NOMO-1 (cell line): ENCODE results near the gene CMKLR1.

Source experiments
- DNase-seq, 2 experiments: peaks; one replicate each; lab custom pipeline; 2025; ENCODE audit not compliant: unreplicated experiment in 2 of 2; lab: John Stamatoyannopoulos, UW

CMKLR1 gene

DNA sequence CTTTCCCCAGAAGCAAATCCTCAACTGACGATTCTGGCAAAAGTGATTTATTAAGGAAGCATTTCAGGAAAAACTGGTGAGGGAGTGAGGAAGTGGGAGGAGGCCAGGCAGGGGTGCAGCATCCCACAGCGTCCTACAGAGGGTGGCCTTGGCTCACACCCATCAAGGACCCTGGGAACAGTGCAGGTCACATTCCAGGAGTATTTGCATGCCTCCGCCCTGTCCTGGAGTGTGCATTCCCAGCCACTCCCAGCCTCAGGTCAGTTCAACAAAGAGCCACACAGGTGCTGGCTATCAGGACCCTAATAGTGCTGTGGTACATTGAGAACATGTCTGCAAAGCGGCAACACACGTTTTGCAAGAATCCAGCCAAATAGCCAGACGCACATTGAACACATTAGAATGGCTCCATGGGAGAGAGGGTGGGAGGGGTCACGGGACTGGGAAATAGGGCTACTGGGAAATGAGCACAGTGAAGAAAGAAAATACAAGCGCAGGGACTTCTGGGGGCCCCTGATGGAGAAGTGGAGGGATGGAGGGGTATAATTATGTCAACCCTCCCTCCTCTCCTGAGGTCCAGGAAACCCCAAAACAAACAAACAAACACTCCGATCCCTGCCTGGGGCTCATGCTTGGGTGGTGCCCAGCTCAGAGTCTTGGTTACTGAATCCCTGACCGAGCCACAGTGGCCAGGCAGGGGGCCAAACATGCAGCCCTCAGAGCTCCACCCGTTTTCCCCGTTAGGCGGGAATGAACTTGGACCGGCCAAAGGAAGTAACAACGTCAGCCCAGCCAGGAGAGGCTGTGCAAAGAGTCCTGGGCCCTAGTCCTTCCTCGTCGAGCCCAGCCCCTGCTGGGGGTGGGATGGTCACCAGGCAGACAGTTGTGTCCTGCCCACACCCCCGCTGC lies 36.5 kb downstream of the CMKLR1 start:
- DNase-seq, result no peak

DNA sequence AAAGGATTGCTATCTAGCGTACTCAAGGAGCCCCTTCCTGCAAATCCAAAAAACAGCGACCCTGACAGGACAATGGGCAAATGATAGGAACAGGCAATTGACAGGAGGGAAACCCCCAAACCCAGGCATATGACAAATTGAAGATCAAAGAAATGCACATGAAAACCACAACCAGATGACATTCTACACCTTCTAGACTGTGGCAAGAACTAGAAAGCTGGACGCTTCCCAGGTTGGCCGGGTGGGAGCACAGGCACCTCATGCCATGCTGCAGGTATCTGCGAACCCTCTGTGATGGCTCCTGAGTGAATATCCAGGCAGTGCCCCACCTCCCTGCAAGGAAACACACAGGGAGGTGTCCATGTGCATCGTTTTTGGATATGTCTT lies 37.1 kb downstream of the CMKLR1 start:
- no peak for DNase-seq

DNA sequence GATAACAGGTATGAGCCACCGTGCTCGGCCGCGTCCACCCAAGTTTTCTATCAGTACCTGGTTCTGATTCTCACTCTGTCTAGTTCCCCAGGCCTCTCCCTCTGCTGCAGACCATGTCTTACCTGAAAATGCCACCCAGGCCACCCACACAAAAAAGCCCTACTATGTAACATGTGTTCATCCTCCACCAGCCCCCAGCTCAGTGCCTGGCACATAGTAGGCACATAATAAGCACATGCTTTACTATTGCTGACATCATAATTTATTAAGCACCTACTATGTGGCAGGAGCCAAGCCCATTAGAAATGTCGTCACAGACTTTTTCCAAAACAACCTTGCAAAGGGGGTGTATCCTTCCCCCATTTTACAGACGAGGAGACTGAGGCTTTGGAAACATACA lies 37.8 kb downstream of the CMKLR1 start:
- no peak for DNase-seq

DNA sequence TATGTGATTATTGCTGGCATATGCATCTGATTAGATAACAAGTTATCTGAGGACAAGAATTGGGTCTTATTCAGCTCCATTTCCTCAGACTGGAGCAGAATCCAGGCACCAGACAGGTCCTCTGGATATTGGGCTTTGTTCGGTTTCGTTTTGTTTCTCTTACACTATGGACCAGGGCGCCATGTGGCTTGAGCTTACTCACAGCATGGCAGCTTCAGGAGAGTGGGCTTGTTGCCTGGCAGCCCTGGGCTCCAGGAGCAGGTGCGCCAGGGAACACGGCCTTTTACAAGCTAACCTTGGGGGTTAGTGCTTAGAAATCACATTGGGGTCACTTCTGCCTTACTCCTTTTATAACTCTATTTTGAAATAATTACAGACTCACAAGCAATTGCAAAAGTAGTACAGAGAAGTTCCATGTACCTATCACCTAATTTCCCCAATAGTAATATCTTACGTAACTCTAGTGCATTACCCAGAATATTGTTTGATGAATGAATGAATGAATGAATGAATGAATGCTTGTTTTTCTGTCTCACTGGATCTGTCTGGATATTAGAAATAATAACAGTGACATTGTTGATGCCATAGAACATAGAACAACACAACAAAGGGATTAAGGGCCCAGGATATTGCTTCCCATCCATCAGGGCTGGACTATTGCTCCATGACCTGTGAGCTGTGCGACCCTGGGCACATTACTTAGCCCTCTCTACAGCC lies 39.0 kb downstream of the CMKLR1 start:
- DNase-seq, result no peak

DNA sequence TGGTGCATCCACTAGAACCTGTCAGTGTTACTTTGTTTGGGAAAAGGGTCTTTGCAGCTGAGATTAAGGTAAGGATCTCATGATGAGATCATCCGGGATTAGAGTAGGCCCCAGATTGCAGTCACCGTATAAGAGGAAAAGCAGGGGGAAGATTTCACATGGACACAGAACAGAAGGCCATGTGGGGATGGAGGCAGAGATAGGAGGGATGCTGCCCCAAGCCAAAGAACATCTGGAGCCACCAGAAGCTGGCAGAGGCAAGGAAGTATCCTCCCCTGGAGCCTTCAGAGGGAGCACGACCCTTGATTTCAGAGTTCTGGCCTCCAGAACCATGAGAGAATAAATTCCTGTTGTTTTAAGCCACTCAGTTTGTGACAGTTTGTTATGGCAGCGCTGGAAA lies 39.6 kb downstream of the CMKLR1 start:
- no peak for DNase-seq

DNA sequence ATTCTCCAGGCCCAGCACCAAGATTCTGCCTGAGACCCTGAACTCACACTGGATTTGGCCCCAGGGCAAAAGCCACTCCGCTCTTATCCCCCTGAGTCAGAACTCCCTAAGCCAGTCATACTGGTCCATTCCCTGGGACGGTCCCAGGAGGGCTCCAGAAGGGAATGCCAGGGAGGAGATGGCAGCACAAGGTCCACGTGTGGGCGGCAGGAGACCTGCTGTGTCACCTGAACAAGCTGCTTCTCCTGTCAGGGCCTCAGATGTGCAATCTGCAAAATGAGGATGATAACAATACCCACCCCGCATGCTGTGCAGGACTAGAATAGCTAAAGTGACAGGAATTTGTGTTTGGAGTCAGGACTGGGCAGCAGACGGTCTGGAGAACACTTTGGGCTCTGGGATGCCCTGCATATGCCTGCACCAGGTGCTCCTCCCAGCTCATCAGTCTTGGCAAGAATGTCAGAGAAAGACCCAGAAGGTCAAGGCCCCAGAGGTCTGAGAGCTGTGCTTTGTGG lies 40.3 kb downstream of the CMKLR1 start:
- no peak for DNase-seq

DNA sequence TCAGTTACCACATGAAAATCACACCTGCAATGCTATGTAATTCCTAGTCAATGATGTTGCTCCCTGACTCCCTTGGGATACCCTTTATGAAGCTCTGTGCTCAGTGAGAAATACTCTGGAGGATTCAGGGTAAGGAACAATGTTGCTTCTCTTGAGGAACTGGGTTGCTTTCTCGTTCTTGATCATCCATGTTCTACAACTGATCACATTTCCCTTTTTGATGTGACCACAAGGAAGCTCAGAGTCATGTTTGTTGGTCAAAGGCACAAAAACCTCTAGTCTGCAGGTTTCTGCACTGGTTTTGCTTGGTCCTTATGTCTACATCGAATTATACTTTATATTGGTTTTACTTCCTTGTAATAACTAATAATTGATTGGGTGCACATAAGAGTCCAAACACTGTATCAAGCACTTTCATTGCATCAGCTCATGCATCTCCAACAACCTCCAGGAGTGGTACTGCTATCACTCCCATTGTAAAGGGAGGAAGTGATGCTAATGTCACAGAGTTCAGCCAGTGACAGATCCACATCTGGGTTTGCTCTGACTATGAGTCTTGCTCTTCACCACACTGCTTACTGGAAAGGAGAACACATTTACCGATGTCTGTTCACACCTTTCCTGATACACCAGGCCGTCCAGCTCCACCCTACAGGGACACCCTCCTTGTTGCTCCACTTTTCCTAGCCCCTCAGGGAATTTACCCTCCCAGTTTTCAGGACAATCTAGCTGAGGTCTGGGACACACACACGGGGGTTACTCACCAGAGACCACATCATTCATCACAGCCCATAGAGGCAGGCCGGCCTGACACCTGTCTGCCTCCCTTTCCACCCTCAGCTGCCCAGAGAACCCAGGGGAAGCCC lies 41.0 kb downstream of the CMKLR1 start:
- peak in 1 of 2 experiments; percentile 14 for DNase-seq

DNA sequence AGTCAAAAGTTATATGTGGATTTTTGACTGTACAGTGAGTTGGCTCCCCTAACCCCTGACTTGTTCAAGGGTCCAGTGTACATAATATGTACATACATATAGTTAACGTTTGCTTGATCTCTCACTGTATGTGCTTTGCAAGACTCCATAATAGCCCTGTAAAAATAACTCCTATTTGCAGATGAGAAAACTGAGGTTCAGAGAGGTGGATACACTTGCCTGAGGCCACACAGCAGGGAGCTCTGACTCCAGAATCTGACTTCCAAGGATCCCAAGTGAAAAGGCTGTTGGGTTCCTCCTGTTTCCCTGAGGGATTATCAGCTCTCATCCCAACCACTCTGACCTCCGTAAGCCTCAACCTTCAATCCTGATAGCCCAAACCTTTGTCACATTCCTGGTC lies 41.7 kb downstream of the CMKLR1 start:
- DNase-seq, result no peak

DNA sequence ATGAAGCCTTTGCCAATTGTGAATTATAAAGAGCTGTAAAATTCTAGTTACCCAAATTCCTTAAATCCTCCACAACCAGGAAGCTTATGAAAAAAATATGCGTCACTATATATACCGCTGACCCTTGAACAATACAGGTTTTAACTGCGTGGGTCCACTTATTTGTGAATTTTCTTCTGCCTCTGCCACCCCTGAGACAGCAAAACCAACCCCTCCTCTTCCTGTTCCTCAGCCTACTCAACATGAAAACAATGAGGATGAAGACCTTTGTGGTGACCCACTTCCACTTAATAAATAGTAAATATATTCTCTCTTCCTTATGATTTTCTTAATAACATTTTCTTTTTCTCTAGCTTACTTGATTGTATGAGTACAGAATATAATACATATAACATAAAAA lies 42.2 kb downstream of the CMKLR1 start:
- DNase-seq, result no peak

DNA sequence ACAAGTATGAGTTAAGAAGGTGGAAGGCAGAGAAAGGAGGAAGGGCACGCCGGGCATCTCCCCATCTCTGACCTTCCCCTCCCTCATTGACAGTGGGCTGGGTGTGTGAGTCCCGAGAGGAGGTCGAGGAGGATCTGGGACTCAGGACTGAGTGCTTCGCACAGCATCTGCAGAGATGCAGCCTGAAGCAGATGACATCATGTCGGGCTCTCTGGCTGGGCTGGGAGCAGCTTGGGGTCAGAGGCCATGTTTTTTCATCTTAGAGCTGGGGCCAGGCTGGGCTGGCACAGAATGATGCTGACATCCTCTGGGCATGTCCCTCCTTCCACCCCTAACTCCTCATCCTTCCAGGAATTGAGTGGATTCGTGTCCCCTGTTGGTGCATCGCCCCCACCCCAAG lies 43.5 kb downstream of the CMKLR1 start:
- DNase-seq, result no peak

DNA sequence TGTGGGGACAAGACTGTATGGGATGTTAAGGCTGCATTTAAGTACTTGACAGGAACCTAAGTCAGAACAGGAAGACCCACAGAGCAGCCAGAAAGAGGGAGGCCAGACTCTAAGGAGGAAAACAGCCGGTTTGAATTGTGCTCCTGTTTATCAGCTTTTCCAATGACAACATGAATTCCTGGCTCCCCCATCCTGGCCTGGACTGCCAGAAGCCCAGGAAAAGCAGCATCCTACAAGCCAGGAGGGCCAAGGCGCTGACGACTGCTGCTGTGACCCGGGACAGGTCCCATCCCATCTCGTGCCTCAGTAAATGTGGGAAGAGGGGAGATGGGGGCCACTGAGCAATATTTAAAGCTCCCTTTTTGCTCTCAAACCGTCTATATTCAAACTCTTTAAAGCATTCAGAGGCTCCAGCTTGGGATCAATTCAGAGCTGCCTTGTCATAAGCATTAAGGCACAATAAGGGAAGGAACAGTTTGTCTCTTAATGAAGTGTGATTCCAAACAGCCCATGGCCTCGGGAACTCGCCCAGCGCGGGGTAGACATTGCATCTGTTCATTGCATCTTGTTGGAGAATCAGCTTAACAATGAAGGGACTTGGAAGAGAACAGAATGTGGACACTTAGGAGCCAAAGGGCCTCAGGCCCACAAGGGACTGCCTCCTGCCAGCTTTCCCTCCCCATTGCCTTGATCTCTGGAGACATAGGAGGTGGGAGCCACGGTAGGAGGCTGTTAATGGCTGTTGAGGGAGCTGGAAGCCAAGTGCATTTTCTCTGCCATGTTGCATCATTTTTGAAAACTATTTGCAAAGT lies 49.6 kb downstream of the CMKLR1 start:
- no peak for DNase-seq

DNA sequence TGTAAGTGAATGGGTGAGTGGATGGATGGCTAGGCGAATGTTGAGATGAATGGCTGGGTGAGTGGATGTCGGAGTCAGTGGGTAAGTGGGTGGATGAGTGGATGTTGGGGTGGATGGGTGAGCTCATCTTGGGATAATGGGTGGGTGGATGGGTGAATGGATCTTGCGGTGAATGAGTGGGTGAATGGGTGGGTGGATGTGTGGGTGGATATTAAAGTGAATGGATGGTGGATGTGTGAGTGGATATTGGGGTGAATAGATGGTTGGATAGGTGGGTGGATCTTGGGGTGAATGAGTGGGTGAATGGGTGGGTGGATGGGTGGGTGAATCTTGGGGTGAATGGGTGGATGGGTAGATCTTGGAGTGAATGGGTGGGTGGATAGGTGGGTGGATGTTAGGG lies 51.9 kb downstream of the CMKLR1 start:
- no peak for DNase-seq

DNA sequence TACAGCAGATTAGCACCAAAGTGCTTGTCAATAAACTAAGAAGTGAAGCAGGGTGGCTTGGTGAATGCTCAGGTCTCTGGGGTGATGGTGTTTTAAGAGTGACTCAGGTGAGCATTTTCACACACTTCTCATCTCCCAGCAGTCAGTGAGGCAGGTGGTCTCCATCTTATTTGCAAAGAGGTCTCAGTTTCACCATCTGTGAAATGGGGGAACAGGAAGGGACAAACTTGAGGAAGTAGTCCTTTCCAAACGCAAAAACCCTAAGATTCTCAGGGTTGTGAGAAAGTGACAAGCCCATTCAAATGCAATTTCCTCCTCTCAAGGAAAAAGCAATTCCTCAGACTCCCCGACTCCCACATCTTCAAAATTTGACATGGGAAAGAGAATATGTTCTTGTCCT lies 54.1 kb downstream of the CMKLR1 start:
- DNase-seq, result no peak

DNA sequence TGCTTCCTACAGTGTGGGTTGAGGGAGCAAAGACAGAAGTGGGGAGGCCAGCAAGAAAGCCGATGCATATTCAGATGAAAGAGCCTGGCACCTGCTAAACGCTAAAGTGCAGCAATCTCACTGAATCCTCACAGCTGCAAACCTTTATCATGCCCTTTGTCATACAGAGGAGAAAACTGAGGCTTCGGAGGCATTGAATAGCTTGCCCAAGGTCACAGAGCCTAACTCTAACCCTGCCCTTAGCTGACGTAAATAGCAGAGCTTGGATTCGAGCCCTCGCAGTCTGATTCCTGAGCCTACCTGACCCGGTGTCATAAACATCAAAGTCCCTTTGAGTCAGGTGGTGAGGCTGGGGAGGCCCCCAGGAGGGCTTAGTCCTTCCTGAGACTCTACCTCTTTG lies 54.9 kb downstream of the CMKLR1 start:
- no peak for DNase-seq

DNA sequence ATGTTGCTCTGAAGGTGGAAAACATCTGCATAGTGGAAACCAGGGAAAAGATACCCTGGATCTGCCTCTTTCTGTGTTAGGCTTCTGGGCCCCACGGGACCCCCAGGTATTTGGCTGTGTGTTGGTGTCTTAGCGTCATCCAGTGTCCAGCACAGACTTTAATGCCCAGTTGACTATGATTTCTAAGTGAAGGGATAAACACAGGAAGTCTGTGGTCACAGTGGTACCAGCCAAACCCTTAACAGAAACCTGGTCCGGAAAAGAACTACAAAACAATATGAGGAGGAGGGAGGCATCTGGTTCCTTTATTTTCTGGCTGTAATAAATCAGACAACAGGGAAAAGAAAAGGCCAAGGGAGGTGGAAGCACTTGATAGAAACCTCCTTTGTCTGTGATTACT lies 56.4 kb downstream of the CMKLR1 start:
- DNase-seq, result peak in 1 of 2 experiments; percentile 40

DNA sequence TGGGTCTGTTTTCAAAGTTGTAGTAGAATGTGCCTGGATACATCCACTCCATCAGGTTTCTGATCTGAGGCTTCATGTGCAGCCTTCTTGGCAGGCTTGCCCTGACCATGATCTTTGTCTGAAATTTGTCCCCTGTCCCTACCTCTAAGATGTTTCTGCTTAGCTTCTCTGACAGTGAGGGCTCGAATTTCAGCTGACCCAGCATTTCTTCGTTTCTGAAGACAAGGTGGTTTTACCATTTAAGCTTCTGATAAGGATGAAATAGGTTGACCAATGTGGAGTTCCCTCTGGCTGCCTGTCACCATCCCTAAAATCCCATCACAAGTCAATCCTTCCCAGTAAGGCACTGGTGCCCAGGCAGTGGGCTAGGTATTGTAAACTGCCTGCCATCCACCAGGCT lies 57.0 kb downstream of the CMKLR1 start:
- DNase-seq, result no peak

DNA sequence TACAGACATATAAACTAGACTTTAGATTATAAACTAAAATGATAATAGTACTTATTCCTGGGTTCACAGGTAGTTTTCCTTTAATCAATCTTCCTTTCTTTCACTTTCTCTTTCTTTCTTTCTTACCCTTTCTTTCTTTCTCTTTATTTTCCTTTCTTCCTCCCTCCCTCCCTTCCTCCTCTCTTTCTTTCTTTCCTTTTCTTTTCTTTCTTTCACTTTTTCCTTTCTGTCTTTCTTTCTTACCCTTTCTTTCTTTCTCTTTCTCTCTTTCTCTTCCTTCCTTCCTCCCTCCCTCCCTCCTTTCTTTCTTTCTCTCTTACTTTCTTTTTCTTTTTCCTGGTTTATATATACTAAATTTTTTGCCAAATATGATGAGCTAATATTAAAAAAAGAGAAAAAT lies 61.5 kb downstream of the CMKLR1 start:
- no peak for DNase-seq

DNA sequence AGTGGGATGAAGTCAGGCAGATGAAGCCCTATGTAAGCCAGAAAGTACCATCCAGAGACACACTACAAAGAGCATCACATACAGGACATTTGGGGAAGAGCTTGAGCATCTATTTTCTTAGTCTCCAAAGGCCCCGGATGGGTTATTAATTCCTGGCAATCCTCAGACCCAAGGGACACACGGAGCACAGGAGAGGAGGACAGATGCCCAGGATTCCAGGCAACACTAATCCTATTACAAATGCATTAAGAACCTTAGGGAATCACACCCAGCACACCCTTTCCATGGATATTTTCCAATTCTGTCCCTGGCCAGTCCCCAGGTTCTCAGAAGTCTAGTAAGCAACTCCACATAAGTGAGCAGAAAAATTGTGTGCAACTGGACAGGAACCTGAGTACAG lies 65.9 kb downstream of the CMKLR1 start:
- DNase-seq, result no peak

DNA sequence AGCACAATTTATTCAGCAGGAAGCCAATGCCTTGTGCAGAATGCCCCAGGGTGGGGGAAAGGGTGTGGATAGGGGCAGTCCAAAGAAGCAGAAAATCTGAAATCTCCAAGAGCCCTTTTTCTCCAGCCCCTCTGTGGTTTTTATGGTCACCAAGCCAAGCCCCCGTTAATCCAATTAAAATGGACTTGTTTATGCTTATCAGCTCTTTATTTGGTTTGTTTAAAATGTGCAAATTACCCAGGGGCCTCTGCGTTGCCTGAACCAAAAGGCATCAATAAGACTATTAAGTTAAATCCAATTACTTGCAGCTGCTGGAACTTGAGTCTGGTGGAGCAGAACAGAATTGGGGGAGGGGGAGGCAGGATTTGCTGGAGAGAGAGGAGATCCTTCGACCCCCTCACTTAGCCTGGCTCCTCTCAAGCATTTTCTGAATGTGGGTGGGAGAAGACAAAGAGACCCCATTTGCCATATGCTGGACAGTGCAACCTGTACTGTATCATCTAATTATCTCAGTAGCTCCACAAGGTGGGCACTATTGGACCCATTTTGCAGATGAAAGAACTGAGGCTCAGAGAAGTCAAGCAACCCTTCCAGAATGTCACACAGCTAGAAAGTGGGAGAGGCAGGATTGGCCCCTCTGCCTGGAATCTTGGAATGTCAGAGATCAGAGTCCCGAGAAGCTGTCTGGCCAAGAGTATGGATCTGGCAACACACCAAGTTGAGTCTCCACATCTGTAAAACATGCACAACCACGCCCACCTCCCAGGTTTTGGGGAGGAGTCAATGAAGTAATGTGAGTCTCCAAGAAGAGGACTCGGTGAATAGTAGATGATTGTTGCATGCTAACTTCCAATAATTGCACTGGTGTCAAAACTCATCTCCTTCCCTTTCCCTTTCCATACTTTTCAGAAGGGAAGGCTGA lies 66.9 kb downstream of the CMKLR1 start:
- no peak for DNase-seq
